Nephron progenitor cell (in vitro differentiated cells): Measurements from ENCODE around the gene MTCL1.

Source experiments
- DNase-seq: peaks from one replicate; pipeline ENCODE4 v3.0.0; 2021
- H3K27ac Mint-ChIP-seq: 2 replicates; pipeline ENCODE4 v1.8.0; 2021; ENCODE audit warnings: mild to moderate bottlenecking, moderate library complexity, mixed read lengths
- H3K27me3 Mint-ChIP-seq: 2 replicates; pipeline ENCODE4 v1.8.0; 2021; ENCODE audit warnings: mild to moderate bottlenecking, low read depth, mixed read lengths; ENCODE audit not compliant: poor library complexity
- H3K36me3 Mint-ChIP-seq: 2 replicates; pipeline ENCODE4 v1.8.0; 2021; ENCODE audit warnings: low read depth, mixed read lengths
- H3K4me1 Mint-ChIP-seq: 2 replicates; pipeline ENCODE4 v1.8.0; 2021; ENCODE audit warnings: mixed read lengths
- H3K4me3 Mint-ChIP-seq: 2 replicates; pipeline ENCODE4 v1.8.0; 2021; ENCODE audit warnings: mild to moderate bottlenecking, moderate library complexity, mixed read lengths
- H3K9me3 Mint-ChIP-seq: 2 replicates; pipeline ENCODE4 v1.8.0; 2021; ENCODE audit warnings: mild to moderate bottlenecking, moderate library complexity, mixed read lengths
- CTCF ChIP-seq: fragments of 200-600 bp; sonication (generic); IDR thresholded peaks from 2 replicates; pipeline ENCODE4 v1.5.0; 2021; ENCODE audit warnings: antibody characterized with exemption

Gene MTCL1

DNA sequence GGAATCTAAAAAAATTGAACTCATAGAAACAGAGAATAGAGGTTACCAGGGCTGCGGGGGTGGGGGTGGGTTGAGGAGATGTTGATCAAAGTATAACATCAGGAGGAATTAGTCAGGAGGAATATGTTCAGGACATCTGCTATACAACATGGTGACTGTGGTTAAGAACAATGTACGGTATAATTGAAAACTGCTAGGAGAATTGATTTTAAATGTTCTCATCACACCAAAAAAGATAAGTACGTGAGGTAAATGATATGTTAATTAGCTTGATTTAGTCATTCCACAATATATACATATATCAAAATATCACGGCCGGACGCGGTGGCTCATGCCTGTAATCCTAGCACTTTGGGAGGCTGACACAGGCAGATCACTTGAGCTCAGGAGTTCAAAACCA is 140.2 kb downstream of the MTCL1 start:
- no peaks in the 10 kb centered on the region for H3K9me3 Mint-ChIP-seq
- no peaks in the 10 kb centered on the region for H3K36me3 Mint-ChIP-seq
- H3K27me3 Mint-ChIP-seq = peaks cover 8% of the 10 kb centered on the region
- no peak for DNase-seq
- no peak for TF ChIP-seq CTCF
- H3K4me1 Mint-ChIP-seq = no peaks in the 10 kb centered on the region
- H3K27ac Mint-ChIP-seq = no peak overlapping the region
- H3K4me3 Mint-ChIP-seq = no peak overlapping the region

DNA sequence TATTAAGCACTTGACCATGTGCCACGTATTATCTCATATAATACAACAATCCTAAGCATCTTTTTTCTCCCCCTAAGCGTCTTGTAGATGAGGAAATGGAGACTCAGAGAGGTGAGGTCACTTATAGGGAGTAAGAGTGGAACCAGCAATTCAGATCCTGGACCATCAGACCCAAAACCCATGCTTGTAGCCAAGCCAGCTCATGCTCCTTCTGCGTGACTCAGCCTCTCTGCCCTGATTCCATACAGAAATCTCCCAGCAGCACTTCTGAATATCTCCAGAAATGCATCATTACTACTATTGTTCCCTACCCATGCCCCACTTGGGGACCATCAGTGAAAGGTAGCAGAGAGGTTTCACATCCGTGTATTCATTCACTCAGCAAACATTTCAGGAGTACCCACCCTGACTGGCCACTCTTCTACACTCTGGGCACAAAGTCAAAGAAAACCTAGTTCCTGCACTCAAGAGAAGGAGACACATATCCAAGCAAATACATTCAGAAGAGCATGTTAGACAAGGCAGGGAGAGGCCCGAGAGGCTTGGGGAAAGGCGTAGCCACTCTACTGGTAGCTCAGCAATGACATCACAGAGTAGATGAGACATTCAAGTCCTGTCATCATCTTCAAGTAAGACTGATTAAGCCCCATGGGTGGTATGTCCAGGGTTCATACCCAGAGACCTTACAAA is 141.9 kb downstream of the MTCL1 start:
- Mint-ChIP-seq H3K4me3 (no peak overlapping the region), H3K27me3 (peaks cover 8% of the 10 kb centered on the region), H3K9me3 (no peaks in the 10 kb centered on the region), H3K36me3 (no peaks in the 10 kb centered on the region), H3K27ac (no peak overlapping the region), H3K4me1 (no peaks in the 10 kb centered on the region)
- DNase-seq = no peak
- no peak for TF ChIP-seq CTCF

DNA sequence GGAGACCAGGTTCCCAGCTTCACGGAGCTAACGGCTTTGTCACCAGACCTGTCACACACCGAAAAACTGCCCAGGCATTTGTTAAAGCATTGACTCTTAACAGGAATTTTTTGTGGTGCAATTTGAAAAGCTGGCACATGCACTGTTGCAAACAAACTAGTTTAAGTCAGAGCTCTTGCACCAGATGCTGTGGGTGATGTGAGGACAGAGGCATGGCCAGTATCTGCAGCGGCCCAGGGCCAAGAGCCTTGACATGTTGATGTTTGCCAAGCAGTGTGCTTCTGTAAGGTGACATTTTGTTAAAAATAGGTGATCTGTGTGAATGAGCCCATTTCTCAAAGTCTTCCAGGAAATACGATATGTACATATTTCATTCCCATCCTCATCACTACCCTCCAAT is 142.5 kb downstream of the MTCL1 start:
- no peak overlapping the region for H3K27ac Mint-ChIP-seq
- no peak for DNase-seq
- H3K36me3 Mint-ChIP-seq = no peaks in the 10 kb centered on the region
- no peak for TF ChIP-seq CTCF
- H3K4me3 Mint-ChIP-seq = no peak overlapping the region
- no peaks in the 10 kb centered on the region for H3K4me1 Mint-ChIP-seq
- H3K27me3 Mint-ChIP-seq = peaks cover 8% of the 10 kb centered on the region
- no peaks in the 10 kb centered on the region for H3K9me3 Mint-ChIP-seq

GRCh38 chr18:8848541-8848940 is 143.2 kb downstream of the MTCL1 start:
- no peaks in the 10 kb centered on the region for H3K9me3 Mint-ChIP-seq
- TF ChIP-seq CTCF = no peak

GRCh38 chr18:8849696-8850095 is 144.3 kb downstream of the MTCL1 start:
- H3K4me3 Mint-ChIP-seq = no peak overlapping the region

More at GRCh38 chr18:8848541-8848940, 143.2 kb downstream of the MTCL1 start:
- Mint-ChIP-seq H3K27ac (no peak overlapping the region), H3K4me1 (no peaks in the 10 kb centered on the region), H3K36me3 (no peaks in the 10 kb centered on the region), H3K4me3 (no peak overlapping the region), H3K27me3 (peaks cover 8% of the 10 kb centered on the region)
- no peak for DNase-seq

More at GRCh38 chr18:8849696-8850095, 144.3 kb downstream of the MTCL1 start:
- H3K36me3 Mint-ChIP-seq = no peaks in the 10 kb centered on the region
- no peak overlapping the region for H3K27ac Mint-ChIP-seq
- no peak for TF ChIP-seq CTCF
- peaks cover 8% of the 10 kb centered on the region for H3K27me3 Mint-ChIP-seq
- DNase-seq = no peak
- H3K9me3 Mint-ChIP-seq = no peaks in the 10 kb centered on the region
- H3K4me1 Mint-ChIP-seq = peaks cover 7% of the 10 kb centered on the region
